ENCODE measurements around the gene CHN2. TPM values are rescaled to one million over a fixed set of nuclear protein-coding genes. Genes with fewer than 3 reads are reported as not detected.

CHN2 gene
- polyA plus RNA-seq, 1 donor from 2014 or later: 136 TPM

- Histone ChIP-seq H4K20me1 (ENCODE audit: insufficient read depth) (no peaks in the 10 kb centered on the region), H2AFZ (ENCODE audit: low read depth, low read length) (no peak overlapping the region), H3K9me3 (ENCODE audit: low read length) (no peaks in the 10 kb centered on the region), H3K9ac (ENCODE audit: low read length) (no peak overlapping the region), H3K79me2 (replicated peaks; ENCODE audit: insufficient read depth, low read length) (no peaks in the 10 kb centered on the region), H3K4me3 (ENCODE audit: low read length) (no peak overlapping the region), H3F3A (ENCODE audit: insufficient read depth, low read length, poor library complexity, severe bottlenecking) (no peaks in the 10 kb centered on the region), H3K36me3 (ENCODE audit: insufficient read depth, low read length) (peaks cover 23% of the 10 kb centered on the region), H3K27ac (ENCODE audit: low read length) (no peak overlapping the region), H3K4me2 (ENCODE audit: low read length) (no peak overlapping the region), H3K9me2 (ENCODE audit: insufficient read depth, low read length) (no peaks in the 10 kb centered on the region), H3K27me3 (ENCODE audit: insufficient read depth, low read depth, low read length) (no peaks in the 10 kb centered on the region)
- no peak for TF ChIP-seq POLR2AphosphoS5 (IDR thresholded peaks at IDR 0.05)
- no peak for TF ChIP-seq EZH2 (IDR thresholded peaks at IDR 0.05; ENCODE audit: borderline replicate concordance, insufficient read depth, low read length, poor library complexity, severe bottlenecking)
- TF ChIP-seq CTCF (IDR thresholded peaks at IDR 0.05; ENCODE audit: poor library complexity, severe bottlenecking): no peak
- no peak for TF ChIP-seq EP300 (conservative IDR thresholded peaks at IDR 0.05; ENCODE audit: poor library complexity, severe bottlenecking)
- TF ChIP-seq SMC3 (conservative IDR thresholded peaks at IDR 0.05; ENCODE audit: poor library complexity): no peak
- TF ChIP-seq TAF1 (IDR thresholded peaks at IDR 0.05; ENCODE audit: low read depth): no peak
- TF ChIP-seq, protein P1, sequence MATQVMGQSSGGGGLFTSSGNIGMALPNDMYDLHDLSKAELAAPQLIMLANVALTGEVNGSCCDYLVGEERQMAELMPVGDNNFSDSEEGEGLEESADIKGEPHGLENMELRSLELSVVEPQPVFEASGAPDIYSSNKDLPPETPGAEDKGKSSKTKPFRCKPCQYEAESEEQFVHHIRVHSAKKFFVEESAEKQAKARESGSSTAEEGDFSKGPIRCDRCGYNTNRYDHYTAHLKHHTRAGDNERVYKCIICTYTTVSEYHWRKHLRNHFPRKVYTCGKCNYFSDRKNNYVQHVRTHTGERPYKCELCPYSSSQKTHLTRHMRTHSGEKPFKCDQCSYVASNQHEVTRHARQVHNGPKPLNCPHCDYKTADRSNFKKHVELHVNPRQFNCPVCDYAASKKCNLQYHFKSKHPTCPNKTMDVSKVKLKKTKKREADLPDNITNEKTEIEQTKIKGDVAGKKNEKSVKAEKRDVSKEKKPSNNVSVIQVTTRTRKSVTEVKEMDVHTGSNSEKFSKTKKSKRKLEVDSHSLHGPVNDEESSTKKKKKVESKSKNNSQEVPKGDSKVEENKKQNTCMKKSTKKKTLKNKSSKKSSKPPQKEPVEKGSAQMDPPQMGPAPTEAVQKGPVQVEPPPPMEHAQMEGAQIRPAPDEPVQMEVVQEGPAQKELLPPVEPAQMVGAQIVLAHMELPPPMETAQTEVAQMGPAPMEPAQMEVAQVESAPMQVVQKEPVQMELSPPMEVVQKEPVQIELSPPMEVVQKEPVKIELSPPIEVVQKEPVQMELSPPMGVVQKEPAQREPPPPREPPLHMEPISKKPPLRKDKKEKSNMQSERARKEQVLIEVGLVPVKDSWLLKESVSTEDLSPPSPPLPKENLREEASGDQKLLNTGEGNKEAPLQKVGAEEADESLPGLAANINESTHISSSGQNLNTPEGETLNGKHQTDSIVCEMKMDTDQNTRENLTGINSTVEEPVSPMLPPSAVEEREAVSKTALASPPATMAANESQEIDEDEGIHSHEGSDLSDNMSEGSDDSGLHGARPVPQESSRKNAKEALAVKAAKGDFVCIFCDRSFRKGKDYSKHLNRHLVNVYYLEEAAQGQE (IDR thresholded peaks at IDR 0.05; ENCODE audit: borderline replicate concordance): no peak
- no peak for TF ChIP-seq RAD21 (conservative IDR thresholded peaks at IDR 0.05)
- no peak for TF ChIP-seq MXI1 (conservative IDR thresholded peaks at IDR 0.05; ENCODE audit: poor library complexity, severe bottlenecking)
Measured at GRCh38 chr7:29511851-29512250, 317.3 kb downstream of the CHN2 start.

- H3K4me3 ChIP-seq (ENCODE audit: low read length): no peak overlapping the region
Measured at GRCh38 chr7:29516491-29516890, 321.9 kb downstream of the CHN2 start.

More at GRCh38 chr7:29516491-29516890, 321.9 kb downstream of the CHN2 start:
- Histone ChIP-seq H3K27me3 (ENCODE audit: insufficient read depth, low read depth, low read length) (no peaks in the 10 kb centered on the region), H3K9ac (ENCODE audit: low read length) (no peak overlapping the region), H3K4me2 (ENCODE audit: low read length) (no peak overlapping the region), H4K20me1 (ENCODE audit: insufficient read depth) (no peaks in the 10 kb centered on the region), H3K9me2 (ENCODE audit: insufficient read depth, low read length) (no peaks in the 10 kb centered on the region), H2AFZ (ENCODE audit: low read depth, low read length) (no peak overlapping the region), H3K79me2 (replicated peaks; ENCODE audit: insufficient read depth, low read length) (no peaks in the 10 kb centered on the region), H3K36me3 (ENCODE audit: insufficient read depth, low read length) (peaks cover 8% of the 10 kb centered on the region), H3K9me3 (ENCODE audit: low read length) (peaks cover under 1% of the 10 kb centered on the region), H3F3A (ENCODE audit: insufficient read depth, low read length, poor library complexity, severe bottlenecking) (no peaks in the 10 kb centered on the region), H3K27ac (ENCODE audit: low read length) (no peak overlapping the region)
- TF ChIP-seq, protein P1 (IDR thresholded peaks at IDR 0.05; ENCODE audit: borderline replicate concordance): no peak
- no peak for TF ChIP-seq TAF1 (IDR thresholded peaks at IDR 0.05; ENCODE audit: low read depth)
- no peak for TF ChIP-seq POLR2AphosphoS5 (IDR thresholded peaks at IDR 0.05)
- no peak for TF ChIP-seq CTCF (IDR thresholded peaks at IDR 0.05; ENCODE audit: poor library complexity, severe bottlenecking)
- no peak for TF ChIP-seq RAD21 (conservative IDR thresholded peaks at IDR 0.05)
- TF ChIP-seq EZH2 (IDR thresholded peaks at IDR 0.05; ENCODE audit: borderline replicate concordance, insufficient read depth, low read length, poor library complexity, severe bottlenecking): no peak
- no peak for TF ChIP-seq SMC3 (conservative IDR thresholded peaks at IDR 0.05; ENCODE audit: poor library complexity)
- TF ChIP-seq MXI1 (conservative IDR thresholded peaks at IDR 0.05; ENCODE audit: poor library complexity, severe bottlenecking): no peak
- no peak for TF ChIP-seq EP300 (conservative IDR thresholded peaks at IDR 0.05; ENCODE audit: poor library complexity, severe bottlenecking)
